ENCODE results near the gene PDGFRA.

- TF ChIP-seq, protein P1, sequence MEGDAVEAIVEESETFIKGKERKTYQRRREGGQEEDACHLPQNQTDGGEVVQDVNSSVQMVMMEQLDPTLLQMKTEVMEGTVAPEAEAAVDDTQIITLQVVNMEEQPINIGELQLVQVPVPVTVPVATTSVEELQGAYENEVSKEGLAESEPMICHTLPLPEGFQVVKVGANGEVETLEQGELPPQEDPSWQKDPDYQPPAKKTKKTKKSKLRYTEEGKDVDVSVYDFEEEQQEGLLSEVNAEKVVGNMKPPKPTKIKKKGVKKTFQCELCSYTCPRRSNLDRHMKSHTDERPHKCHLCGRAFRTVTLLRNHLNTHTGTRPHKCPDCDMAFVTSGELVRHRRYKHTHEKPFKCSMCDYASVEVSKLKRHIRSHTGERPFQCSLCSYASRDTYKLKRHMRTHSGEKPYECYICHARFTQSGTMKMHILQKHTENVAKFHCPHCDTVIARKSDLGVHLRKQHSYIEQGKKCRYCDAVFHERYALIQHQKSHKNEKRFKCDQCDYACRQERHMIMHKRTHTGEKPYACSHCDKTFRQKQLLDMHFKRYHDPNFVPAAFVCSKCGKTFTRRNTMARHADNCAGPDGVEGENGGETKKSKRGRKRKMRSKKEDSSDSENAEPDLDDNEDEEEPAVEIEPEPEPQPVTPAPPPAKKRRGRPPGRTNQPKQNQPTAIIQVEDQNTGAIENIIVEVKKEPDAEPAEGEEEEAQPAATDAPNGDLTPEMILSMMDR (conservative IDR thresholded peaks at IDR 0.05) = no peak
- no peak for TF ChIP-seq EZH2 (IDR thresholded peaks at IDR 0.05; ENCODE audit: low read depth)
Measured at GRCh38 chr4:54213001-54213400, 16.1 kb upstream of the PDGFRA start.

All from PC-9 (cell line).